ENCODE data around the gene SARDH.

SARDH gene

GRCh38 chr9:133771486-133772482 is 33.6 kb upstream of the SARDH start:
- in situ Hi-C loops (cut with MboI; ENCODE audit: low sequenced_read_pairs, unreplicated experiment): no loop called here
- no peak for DNase-seq (ENCODE audit: low spot score)
- no peak for TF ChIP-seq CTCF (IDR thresholded peaks at IDR 0.05; ENCODE audit: borderline replicate concordance, control extremely low read depth, extremely low read depth, insufficient read depth, missing control alignments)

- TF ChIP-seq CTCF (IDR thresholded peaks at IDR 0.05; ENCODE audit: borderline replicate concordance, control extremely low read depth, extremely low read depth, insufficient read depth, missing control alignments): no peak
- in situ Hi-C loops (cut with MboI; ENCODE audit: low sequenced_read_pairs, unreplicated experiment): no loop called here
- no peak for DNase-seq (ENCODE audit: low spot score)
Observed at GRCh38 chr9:133770076-133770777, 32.1 kb upstream of the SARDH start.

- no peak for TF ChIP-seq CTCF (IDR thresholded peaks at IDR 0.05; ENCODE audit: borderline replicate concordance, control extremely low read depth, extremely low read depth, insufficient read depth, missing control alignments)
- in situ Hi-C loops (cut with MboI; ENCODE audit: low sequenced_read_pairs, unreplicated experiment): no loop called here
- DNase-seq (ENCODE audit: low spot score): no peak
Observed at GRCh38 chr9:133769511-133770075, 31.4 kb upstream of the SARDH start.

GRCh38 chr9:133768859-133769510 is 30.8 kb upstream of the SARDH start:
- in situ Hi-C loops (cut with MboI; ENCODE audit: low sequenced_read_pairs, unreplicated experiment): no loop called here
- DNase-seq (ENCODE audit: low spot score): no peak
- no peak for TF ChIP-seq CTCF (IDR thresholded peaks at IDR 0.05; ENCODE audit: borderline replicate concordance, control extremely low read depth, extremely low read depth, insufficient read depth, missing control alignments)

GRCh38 chr9:133768371-133768858 is 30.3 kb upstream of the SARDH start:
- DNase-seq (ENCODE audit: low spot score): no peak
- no peak for TF ChIP-seq CTCF (IDR thresholded peaks at IDR 0.05; ENCODE audit: borderline replicate concordance, control extremely low read depth, extremely low read depth, insufficient read depth, missing control alignments)
- in situ Hi-C loops (cut with MboI; ENCODE audit: low sequenced_read_pairs, unreplicated experiment): no loop called here

GRCh38 chr9:133767625-133768024 is 29.5 kb upstream of the SARDH start:
- in situ Hi-C loops (cut with MboI; ENCODE audit: low sequenced_read_pairs, unreplicated experiment): no loop called here
- DNase-seq (ENCODE audit: low spot score): no peak
- no peak for TF ChIP-seq CTCF (IDR thresholded peaks at IDR 0.05; ENCODE audit: borderline replicate concordance, control extremely low read depth, extremely low read depth, insufficient read depth, missing control alignments)

All from GM13976 (cell line).